CD14-positive monocyte (primary cell): ENCODE measurements around the gene PLXNA4. TPM values are rescaled to one million over a fixed set of nuclear protein-coding genes. Genes with fewer than 3 reads are reported as not detected.

Experiments used
- DNase-seq, 3 donors: peaks; one replicate each; pipeline ENCODE4 v3.0.0-alpha.2; 2011 to 2022
- H2AFZ ChIP-seq: 2 replicates; pipeline ENCODE4 v1.6.0; 2012; ENCODE audit warnings: mild to moderate bottlenecking, low read depth, low read length, inconsistent platforms; ENCODE audit not compliant: insufficient read depth, poor library complexity, severe bottlenecking
- H3K27ac ChIP-seq, 2 donors: 1 replicate in 1 of 2; 2 replicates in 1 of 2; pipeline ENCODE4 v1.5.1; 2012 to 2013; ENCODE audit warnings: low read length in 2 of 2, control low read depth in 1 of 2, inconsistent platforms in 1 of 2, low read depth in 1 of 2, mild to moderate bottlenecking in 1 of 2
- H3K27me3 ChIP-seq, 2 donors: one replicate each; pipeline versions ENCODE4 v1.6.0 to v1.6.1; 2011 to 2013; ENCODE audit warnings: low read length in 2 of 2; ENCODE audit not compliant: control insufficient read depth in 2 of 2, insufficient read depth in 2 of 2
- H3K36me3 ChIP-seq, 2 donors: replicated peaks in 1 of 2; 1 replicate in 1 of 2; 2 replicates in 1 of 2; pipeline versions ENCODE4 v1.5.1 to v1.6.1; 2012 to 2013; ENCODE audit warnings: low read length in 2 of 2, control low read depth in 1 of 2, inconsistent platforms in 1 of 2, mild to moderate bottlenecking in 1 of 2; ENCODE audit not compliant: insufficient read depth in 2 of 2, control insufficient read depth in 1 of 2
- H3K4me1 ChIP-seq, 2 donors: 1 replicate in 1 of 2; 2 replicates in 1 of 2; pipeline versions ENCODE4 v1.5.1 to v1.6.1; 2012 to 2013; ENCODE audit warnings: low read length in 2 of 2, control low read depth in 1 of 2, inconsistent platforms in 1 of 2, mild to moderate bottlenecking in 1 of 2, moderate library complexity in 1 of 2; ENCODE audit not compliant: insufficient read depth in 2 of 2, control insufficient read depth in 1 of 2
- H3K4me2 ChIP-seq: replicated peaks from 2 replicates; pipeline ENCODE3; 2012; ENCODE audit warnings: low read length, moderate library complexity, mild to moderate bottlenecking; ENCODE audit not compliant: poor library complexity, severe bottlenecking; ENCODE audit errors: extremely low read depth
- H3K4me3 ChIP-seq, 3 experiments: fragments of 200-600 bp in 1 of 3; sonication (generic) in 1 of 3; replicated peaks in 1 of 3; 1 replicate in 2 of 3; 2 replicates in 1 of 3; pipeline ENCODE4 v1.5.1; 2011 to 2013; ENCODE audit warnings: low read length in 3 of 3, mild to moderate bottlenecking in 3 of 3, control low read depth in 2 of 3, low read depth in 2 of 3, inconsistent platforms in 1 of 3, moderate library complexity in 1 of 3
- H3K79me2 ChIP-seq: 2 replicates; pipeline ENCODE4 v1.6.0; 2012; ENCODE audit warnings: mild to moderate bottlenecking, control low read depth, inconsistent platforms, low read length, moderate library complexity; ENCODE audit not compliant: insufficient read depth
- H3K9ac ChIP-seq: 2 replicates; pipeline ENCODE4 v1.6.0; 2017; ENCODE audit warnings: low read length, mild to moderate bottlenecking; ENCODE audit not compliant: insufficient read depth, poor library complexity, severe bottlenecking
- H3K9me3 ChIP-seq, 2 donors: replicated peaks in 1 of 2; 1 replicate in 1 of 2; 2 replicates in 1 of 2; pipeline versions ENCODE4 v1.5.1 to v1.6.1; 2012 to 2013; ENCODE audit warnings: low read length in 2 of 2, control low read depth in 1 of 2; ENCODE audit not compliant: control insufficient read depth in 1 of 2, insufficient read depth in 1 of 2
- H4K20me1 ChIP-seq: 2 replicates; pipeline ENCODE4 v1.6.0; 2012; ENCODE audit warnings: mild to moderate bottlenecking, low read length, control low read depth, moderate library complexity; ENCODE audit not compliant: insufficient read depth
- H3K27ac Mint-ChIP-seq, 7 donors: one replicate each; pipeline ENCODE4 v1.8.0; 2020; ENCODE audit warnings: mild to moderate bottlenecking in 7 of 7, mixed read lengths in 7 of 7, moderate library complexity in 6 of 7, inconsistent platforms in 2 of 7
- H3K27me3 Mint-ChIP-seq, 3 donors: one replicate each; pipeline ENCODE4 v1.8.0; 2021 to 2022; ENCODE audit warnings: low read depth in 3 of 3, mild to moderate bottlenecking in 3 of 3, mixed read lengths in 3 of 3, moderate library complexity in 3 of 3, inconsistent platforms in 1 of 3
- H3K36me3 Mint-ChIP-seq, 2 donors: one replicate each; pipeline ENCODE4 v1.8.0; 2020; ENCODE audit warnings: mixed read lengths in 2 of 2, inconsistent platforms in 1 of 2, mild to moderate bottlenecking in 1 of 2
- H3K4me1 Mint-ChIP-seq: one replicate; pipeline ENCODE4 v1.8.0; 2020; ENCODE audit warnings: mild to moderate bottlenecking, mixed read lengths
- H3K4me3 Mint-ChIP-seq, 2 donors: one replicate each; pipeline ENCODE4 v1.8.0; 2020; ENCODE audit warnings: mild to moderate bottlenecking in 2 of 2, mixed read lengths in 2 of 2, moderate library complexity in 1 of 2
- H3K9me3 Mint-ChIP-seq, 7 donors: one replicate each; pipeline ENCODE4 v1.8.0; 2020 to 2022; ENCODE audit warnings: mixed read lengths in 7 of 7, mild to moderate bottlenecking in 6 of 7, moderate library complexity in 6 of 7, inconsistent platforms in 2 of 7
- WGBS: methylation state at CpG from one replicate; pipeline ENCODE4 v1.1.5; 2013; ENCODE audit warnings: missing lambda C conversion rate; ENCODE audit not compliant: insufficient coverage; 5-methylcytosine and 5-hydroxymethylcytosine counted together
- intact Hi-C, 2 donors: fragments of 100-400 bp; cut with micrococcal nuclease; formaldehyde crosslinking; loops; one replicate each; pipeline versions ENCODE4 v1.15.0 to v1.15.1; 2023
- polyA plus RNA-seq, 3 donors: library from polyadenylated mRNA; depleted of rRNA in 1 of 3; unstranded in 2 of 3; stranded (reverse) in 1 of 3; fragments of 300-500 nt in 2 of 3; fragments of >200 nt in 1 of 3; fragmentation: Illumina TruSeq in 2 of 3; gene quantifications; 1 replicate in 2 of 3; 2 replicates in 1 of 3; pipeline ENCODE4 v1.2.3, GENCODE V29; 2012 to 2021
- TF ChIP-seq, protein P1 (sequence below): fragments of 200-600 bp; IDR thresholded peaks from one replicate; pipeline ENCODE4 v1.8.0; 2022; ENCODE audit warnings: antibody characterized with exemption, mild to moderate bottlenecking

Gene PLXNA4
- polyA plus RNA-seq, 3 donors: not detected

DNA sequence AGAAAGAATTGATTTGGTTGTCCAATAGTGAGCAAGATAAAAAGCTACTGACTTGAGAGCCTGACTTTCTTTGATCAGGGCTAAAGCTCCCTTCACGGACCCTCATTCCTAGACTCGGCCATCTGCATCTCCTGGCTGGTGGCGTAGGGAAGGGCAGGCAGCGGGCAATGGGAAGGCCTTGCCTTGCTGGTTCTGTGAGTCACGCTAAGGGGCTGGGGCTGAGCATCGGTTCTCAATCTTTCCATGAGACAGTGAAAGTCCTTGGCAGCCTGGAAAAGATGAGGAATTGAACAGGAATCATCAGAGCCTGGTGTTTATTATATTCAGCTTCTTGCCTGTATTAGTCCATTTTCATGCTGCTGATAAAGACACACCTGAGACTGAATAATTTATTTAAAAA is 475.3 kb downstream of the PLXNA4 start:
- Mint-ChIP-seq H3K9me3 (peaks cover 0 to 8% (median 1%) of the 10 kb centered on the region in 7 donors), H3K27ac (no peak overlapping the region), H3K4me3 (no peak overlapping the region), H3K4me1 (no peaks in the 10 kb centered on the region), H3K36me3 (no peaks in the 10 kb centered on the region), H3K27me3 (peaks cover 2 to 4% (median 4%) of the 10 kb centered on the region in 3 donors)
- H2AFZ ChIP-seq: no peak overlapping the region
- H3K4me1 ChIP-seq: no peaks in the 10 kb centered on the region
- no peaks in the 10 kb centered on the region for H3K79me2 ChIP-seq
- TF ChIP-seq, protein P1, sequence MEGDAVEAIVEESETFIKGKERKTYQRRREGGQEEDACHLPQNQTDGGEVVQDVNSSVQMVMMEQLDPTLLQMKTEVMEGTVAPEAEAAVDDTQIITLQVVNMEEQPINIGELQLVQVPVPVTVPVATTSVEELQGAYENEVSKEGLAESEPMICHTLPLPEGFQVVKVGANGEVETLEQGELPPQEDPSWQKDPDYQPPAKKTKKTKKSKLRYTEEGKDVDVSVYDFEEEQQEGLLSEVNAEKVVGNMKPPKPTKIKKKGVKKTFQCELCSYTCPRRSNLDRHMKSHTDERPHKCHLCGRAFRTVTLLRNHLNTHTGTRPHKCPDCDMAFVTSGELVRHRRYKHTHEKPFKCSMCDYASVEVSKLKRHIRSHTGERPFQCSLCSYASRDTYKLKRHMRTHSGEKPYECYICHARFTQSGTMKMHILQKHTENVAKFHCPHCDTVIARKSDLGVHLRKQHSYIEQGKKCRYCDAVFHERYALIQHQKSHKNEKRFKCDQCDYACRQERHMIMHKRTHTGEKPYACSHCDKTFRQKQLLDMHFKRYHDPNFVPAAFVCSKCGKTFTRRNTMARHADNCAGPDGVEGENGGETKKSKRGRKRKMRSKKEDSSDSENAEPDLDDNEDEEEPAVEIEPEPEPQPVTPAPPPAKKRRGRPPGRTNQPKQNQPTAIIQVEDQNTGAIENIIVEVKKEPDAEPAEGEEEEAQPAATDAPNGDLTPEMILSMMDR: no peak
- DNase-seq: no peak
- H3K36me3 ChIP-seq: no peaks in the 10 kb centered on the region
- H3K27ac ChIP-seq: no peak overlapping the region
- H3K9me3 ChIP-seq: no peaks in the 10 kb centered on the region
- no peak overlapping the region for H3K4me3 ChIP-seq
- no peak overlapping the region for H3K9ac ChIP-seq
- no peaks in the 10 kb centered on the region for H4K20me1 ChIP-seq
- no peak overlapping the region for H3K4me2 ChIP-seq
- 99% methylated on average over 6 of the region's 6 CpGs for WGBS
- intact Hi-C loops: no loop called here
- no peaks in the 10 kb centered on the region for H3K27me3 ChIP-seq

DNA sequence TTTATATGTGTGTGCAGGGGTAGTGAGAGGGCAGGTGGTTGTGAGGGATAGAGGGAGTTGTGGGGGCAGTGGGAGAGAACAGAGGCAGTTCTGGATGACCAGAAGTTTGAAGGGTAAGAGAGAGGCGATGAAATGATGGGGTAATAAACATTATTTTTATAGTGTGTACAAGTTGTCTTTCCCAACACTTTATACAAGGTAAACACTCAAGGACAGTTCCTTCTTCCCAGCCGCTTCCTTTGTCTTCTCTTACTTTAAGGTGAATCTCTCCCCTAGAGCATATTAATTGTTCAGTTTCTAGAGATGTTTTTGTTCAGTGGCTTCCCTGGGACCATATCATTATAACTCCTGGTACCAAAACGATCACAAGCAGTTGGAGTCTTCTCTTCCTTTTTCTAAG is 475.8 kb downstream of the PLXNA4 start:
- H3K36me3 Mint-ChIP-seq: no peaks in the 10 kb centered on the region
- no CpG with 5 or more reads among the region's 3 CpGs for WGBS
- peaks cover 2 to 4% (median 4%) of the 10 kb centered on the region in 3 donors for H3K27me3 Mint-ChIP-seq

More for the DNA sequence above, 475.8 kb downstream of the PLXNA4 start:
- Histone ChIP-seq H2AFZ (no peak overlapping the region), H3K4me1 (no peaks in the 10 kb centered on the region), H4K20me1 (no peaks in the 10 kb centered on the region), H3K27me3 (no peaks in the 10 kb centered on the region), H3K9me3 (no peaks in the 10 kb centered on the region), H3K27ac (no peak overlapping the region), H3K4me3 (no peak overlapping the region), H3K4me2 (no peak overlapping the region), H3K36me3 (no peaks in the 10 kb centered on the region), H3K79me2 (no peaks in the 10 kb centered on the region), H3K9ac (no peak overlapping the region)
- Mint-ChIP-seq H3K9me3 (peaks cover 0 to 9% (median 2%) of the 10 kb centered on the region in 7 donors), H3K4me1 (no peaks in the 10 kb centered on the region), H3K27ac (no peak overlapping the region), H3K4me3 (no peak overlapping the region)
- intact Hi-C loops: no loop called here
- TF ChIP-seq, protein P1: no peak
- no peak for DNase-seq
